Left lung (tissue), 10 donors: ENCODE data around the gene MAPK13. TPM values are rescaled to one million over a fixed set of nuclear protein-coding genes. Genes with fewer than 3 reads are reported as not detected.
A peak's percentile ranks its signal among the peaks of the same experiment; 100 is the strongest.

Experiments used
- ATAC-seq: fragments of 200-7000 bp; cut with Tn5 transposase; one replicate; pipeline ENCODE4 v1.9.1; 2020; ENCODE audit warnings: moderate library complexity
- DNase-seq, 4 donors: peaks; one replicate each; pipeline ENCODE4 v3.0.0-alpha.2; 2013 to 2020
- H3K27ac ChIP-seq, 2 donors: fragments of 200-600 bp; sonication (generic) in 1 of 2; one replicate each; pipeline versions ENCODE4 v1.5.0 to v1.8.0; 2020 to 2021
- H3K27me3 ChIP-seq, 2 donors: fragments of 200-600 bp; sonication (generic) in 1 of 2; one replicate each; pipeline versions ENCODE4 v1.5.0 to v1.8.0; 2020 to 2021
- H3K36me3 ChIP-seq, 2 donors: fragments of 200-600 bp; sonication (generic) in 1 of 2; one replicate each; pipeline versions ENCODE4 v1.5.0 to v1.8.0; 2020 to 2021
- H3K4me1 ChIP-seq, 2 donors: fragments of 200-600 bp; one replicate each; pipeline ENCODE4 v1.8.0; 2021
- H3K4me3 ChIP-seq, 2 donors: fragments of 200-600 bp; sonication (generic) in 1 of 2; one replicate each; pipeline versions ENCODE4 v1.5.0 to v1.8.0; 2020 to 2021; ENCODE audit warnings: mild to moderate bottlenecking in 1 of 2
- H3K9me3 ChIP-seq, 2 donors: fragments of 200-600 bp; sonication (generic) in 1 of 2; one replicate each; pipeline versions ENCODE4 v1.5.0 to v1.8.0; 2020 to 2021
- CTCF ChIP-seq, 2 donors: fragments of 200-600 bp; sonication (generic) in 1 of 2; IDR thresholded peaks; one replicate each; pipeline versions ENCODE4 v1.5.0 to v1.8.0; 2021; ENCODE audit warnings: antibody characterized with exemption in 2 of 2
- intact Hi-C, 2 donors: fragments of 100-400 bp; cut with DNase I; formaldehyde crosslinking; loops; one replicate each; pipeline versions ENCODE4 v1.11.2 to v1.14.2; 2022
- polyA plus RNA-seq, 6 donors: library from polyadenylated mRNA; unstranded; fragments of 120-200 nt; gene quantifications; one replicate each; pipeline ENCODE4 v1.2.1, GENCODE V29; 2013; ENCODE audit not compliant: insufficient read length in 6 of 6
- total RNA-seq, 2 donors: library from RNA; stranded (reverse); fragmentation: NEBNext Ultra II Directional; extraction: Animal tissue kit (Norgen Biotek cat#: 25700); gene quantifications; one replicate each; pipeline ENCODE4 v1.2.1, GENCODE V29; 2021
- donor health status: DM: no; HTN: yes; CAD: no.
- donor health status: DM: no; HTN: no; CAD: no.

MAPK13 gene
- total and polyA plus RNA-seq, 8 donors = 15.7 to 89.7 (median 18.2) TPM

- Histone ChIP-seq H3K4me1 (peaks cover 16 to 53% of the 10 kb centered on the region in 2 donors), H3K9me3 (no peaks in the 10 kb centered on the region), H3K27me3 (no peaks in the 10 kb centered on the region), H3K36me3 (peaks cover 0 to 32% of the 10 kb centered on the region in 2 donors), H3K27ac (peak overlapping the region in 1 of 2 donors; percentile 75), H3K4me3 (peak overlapping the region in 1 of 2 donors; percentile 45)
- TF ChIP-seq CTCF (IDR thresholded peaks at IDR 0.05) = no peak
- ATAC-seq (no peak), DNase-seq (no peak)
- intact Hi-C loops = no loop called here
Observed at GRCh38 chr6:36132246-36132895, 2.1 kb downstream of the MAPK13 start.

GRCh38 chr6:36133148-36133547 lies 2.8 kb downstream of the MAPK13 start:
- Histone ChIP-seq H3K4me1 (peaks cover 16 to 46% of the 10 kb centered on the region in 2 donors), H3K4me3 (no peak overlapping the region), H3K9me3 (no peaks in the 10 kb centered on the region), H3K36me3 (peaks cover 0 to 39% of the 10 kb centered on the region in 2 donors), H3K27me3 (no peaks in the 10 kb centered on the region), H3K27ac (no peak overlapping the region)
- intact Hi-C loops = no loop called here
- ATAC-seq = no peak
- no peak for TF ChIP-seq CTCF (IDR thresholded peaks at IDR 0.05)
- DNase-seq = no peak

GRCh38 chr6:36133912-36134311 lies 3.6 kb downstream of the MAPK13 start:
- Histone ChIP-seq H3K9me3 (no peaks in the 10 kb centered on the region), H3K36me3 (peaks cover 0 to 47% of the 10 kb centered on the region in 2 donors), H3K27ac (no peak overlapping the region), H3K27me3 (no peaks in the 10 kb centered on the region), H3K4me3 (no peak overlapping the region), H3K4me1 (peaks cover 16 to 38% of the 10 kb centered on the region in 2 donors)
- intact Hi-C loops = no loop called here
- ATAC-seq (no peak), DNase-seq (no peak)
- no peak for TF ChIP-seq CTCF (IDR thresholded peaks at IDR 0.05)

GRCh38 chr6:36135053-36135731 lies 4.9 kb downstream of the MAPK13 start:
- no peak overlapping the region for H3K27ac ChIP-seq
- ATAC-seq (no peak), DNase-seq (no peak)
- peaks cover 16 to 25% of the 10 kb centered on the region in 2 donors for H3K4me1 ChIP-seq
- peaks cover 0 to 60% of the 10 kb centered on the region in 2 donors for H3K36me3 ChIP-seq
- H3K9me3 ChIP-seq = no peaks in the 10 kb centered on the region
- no peaks in the 10 kb centered on the region for H3K27me3 ChIP-seq
- TF ChIP-seq CTCF (IDR thresholded peaks at IDR 0.05) = no peak
- intact Hi-C loops = no loop called here
- H3K4me3 ChIP-seq = no peak overlapping the region

GRCh38 chr6:36136034-36136433 lies 5.7 kb downstream of the MAPK13 start:
- intact Hi-C loops = no loop called here
- H3K4me3 ChIP-seq = no peak overlapping the region
- H3K36me3 ChIP-seq = peaks cover 0 to 65% of the 10 kb centered on the region in 2 donors
- no peak for TF ChIP-seq CTCF (IDR thresholded peaks at IDR 0.05)
- H3K27me3 ChIP-seq = no peaks in the 10 kb centered on the region
- ATAC-seq (no peak), DNase-seq (no peak)
- peaks cover 13 to 19% of the 10 kb centered on the region in 2 donors for H3K4me1 ChIP-seq
- H3K27ac ChIP-seq = no peak overlapping the region
- H3K9me3 ChIP-seq = no peaks in the 10 kb centered on the region
